SK-N-MC (cell line): ENCODE results near the gene IRGQ.

Experiments used
- EZH2 ChIP-seq: fragments of 200-600 bp; sonication (generic); IDR thresholded peaks from one replicate; pipeline ENCODE4 v1.6.1; 2017; ENCODE audit warnings: antibody characterized with exemption
- POLR2AphosphoS5 ChIP-seq: IDR thresholded peaks from 2 replicates; pipeline ENCODE4 v1.6.1; 2012; ENCODE audit warnings: mild to moderate bottlenecking, low read depth, low read length, borderline replicate concordance

GRCh38 chr19:43569657-43570056, 26.3 kb downstream of the IRGQ start:
- TF ChIP-seq EZH2, result no peak
- TF ChIP-seq POLR2AphosphoS5, result no peak
